Spleen (tissue), 11 donors: ENCODE results near the gene OR6F1. TPM values are rescaled to one million over a fixed set of nuclear protein-coding genes. Genes with fewer than 3 reads are reported as not detected.

Source experiments
- DNase-seq: peaks from one replicate; pipeline ENCODE4 v3.0.0-alpha.2; 2020
- H3K27ac ChIP-seq, 8 donors: fragments of 200-600 bp; sonication (generic) in 7 of 8; 1 replicate in 4 of 8; 2 replicates in 4 of 8; pipeline versions ENCODE4 v1.5.0 to v1.8.0; 2016 to 2021; ENCODE audit warnings: inconsistent platforms in 4 of 8, mild to moderate bottlenecking in 4 of 8, moderate library complexity in 1 of 8
- H3K27me3 ChIP-seq, 7 donors: fragments of 200-600 bp; sonication (generic) in 6 of 7; replicated peaks in 1 of 7; 1 replicate in 4 of 7; 2 replicates in 3 of 7; pipeline versions ENCODE4 v1.5.0 to v1.8.0; 2016 to 2021; ENCODE audit warnings: inconsistent platforms in 3 of 7, mild to moderate bottlenecking in 1 of 7
- H3K36me3 ChIP-seq, 6 donors: fragments of 200-600 bp; sonication (generic) in 5 of 6; 1 replicate in 4 of 6; 2 replicates in 2 of 6; pipeline versions ENCODE4 v1.5.0 to v1.8.0; 2016 to 2021; ENCODE audit warnings: inconsistent platforms in 2 of 6
- H3K4me1 ChIP-seq, 6 donors: fragments of 200-600 bp; sonication (generic) in 5 of 6; 1 replicate in 3 of 6; 2 replicates in 3 of 6; pipeline versions ENCODE4 v1.5.0 to v1.8.0; 2016 to 2021; ENCODE audit warnings: inconsistent platforms in 3 of 6
- H3K4me3 ChIP-seq, 8 donors: fragments of 200-600 bp; sonication (generic) in 7 of 8; 1 replicate in 4 of 8; 2 replicates in 4 of 8; pipeline versions ENCODE4 v1.5.0 to v1.8.0; 2016 to 2021; ENCODE audit warnings: inconsistent platforms in 4 of 8, mild to moderate bottlenecking in 4 of 8, moderate library complexity in 2 of 8
- H3K9me3 ChIP-seq, 8 donors: fragments of 200-600 bp; sonication (generic) in 7 of 8; 1 replicate in 4 of 8; 2 replicates in 4 of 8; pipeline versions ENCODE4 v1.5.0 to v1.8.0; 2016 to 2021; ENCODE audit warnings: inconsistent platforms in 4 of 8
- CTCF ChIP-seq, 11 experiments: fragments of 200-600 bp in 7 of 11; fragments of 450-650 bp in 4 of 11; sonication (generic) in 4 of 11; IDR thresholded peaks in 8 of 11; conservative IDR thresholded peaks in 3 of 11; 1 replicate in 7 of 11; 2 replicates in 4 of 11; pipeline versions ENCODE4 v1.4.0 to v1.8.0; 2016 to 2021; ENCODE audit warnings: antibody characterized with exemption in 11 of 11, inconsistent platforms in 4 of 11, mild to moderate bottlenecking in 1 of 11
- POLR2A ChIP-seq, 3 donors: fragments of 450-650 bp; IDR thresholded peaks; one replicate each; pipeline ENCODE4 v1.5.1; 2017; ENCODE audit warnings: antibody characterized with exemption in 3 of 3, mild to moderate bottlenecking in 1 of 3
- POLR2AphosphoS5 ChIP-seq, 3 donors: sonication (generic); formaldehyde crosslinking; IDR thresholded peaks; one replicate each; pipeline ENCODE4 v1.5.1; 2017; ENCODE audit warnings: antibody characterized with exemption in 3 of 3
- whole genome bisulfite sequencing, 5 donors: extraction: QIAGEN DNeasy Blood & Tissue Kit in 3 of 5; methylation state at CpG; one replicate each; pipeline versions ENCODE4 v1.1.5 to v1.1.7; 2013 to 2018; 5-methylcytosine and 5-hydroxymethylcytosine counted together
- intact Hi-C: fragments of 100-400 bp; cut with DNase I; formaldehyde crosslinking; loops from one replicate; pipeline ENCODE4 v1.15.0; 2023; ENCODE audit warnings: low total_unique reads
- polyA plus RNA-seq, 3 donors: library from polyadenylated mRNA; stranded (reverse); fragments of 200-250 nt; gene quantifications; one replicate each; pipeline ENCODE4 v1.2.1, GENCODE V29; 2013
- total RNA-seq, 7 donors: library from RNA; depleted of rRNA in 3 of 7; stranded (reverse); fragments of >200 nt in 3 of 7; fragmentation: NEBNext Ultra II Directional in 4 of 7; extraction: Animal tissue kit (Norgen Biotek cat#: 25700) in 4 of 7; gene quantifications; one replicate each; pipeline versions ENCODE4 v1.1.0 to v1.2.1, GENCODE V29; 2016 to 2021
- donor health status: healthy with polysubstance abuse.
- donor health status: DM: no; HTN: no; CAD: no; lungs with moderate emphysema.
- donor health status: DM: no; HTN: no; CAD: no.
- donor health status: Bipolar disorder and iron deficiency.
- donor health status: healthy.
- donor health status: DM: no; HTN: no; CAD: no.
- donor health status: DM: yes; HTN: yes; CAD: no.

The OR6F1 gene
- total and polyA plus RNA-seq, 10 donors: not detected

GRCh38 chr1:247701338-247701737 lies 15.1 kb downstream of the OR6F1 start:
- no peak for DNase-seq
- H3K4me3 ChIP-seq: no peak overlapping the region
- H3K27me3 ChIP-seq: no peaks in the 10 kb centered on the region
- intact Hi-C loops: no loop called here
- no peaks in the 10 kb centered on the region for H3K4me1 ChIP-seq
- no peak overlapping the region for H3K27ac ChIP-seq
- 7 to 27% (median 16%) methylated on average over 1 of the region's 1 CpG for WGBS, 5 donors
- no peaks in the 10 kb centered on the region for H3K36me3 ChIP-seq
- peaks cover 0 to 8% (median 0%) of the 10 kb centered on the region in 8 donors for H3K9me3 ChIP-seq
- TF ChIP-seq POLR2A (IDR thresholded peaks at IDR 0.05) (no peak), CTCF (IDR thresholded peaks at IDR 0.05 in 8 of 11, conservative IDR thresholded peaks at IDR 0.05 in 3 of 11) (no peak), POLR2AphosphoS5 (IDR thresholded peaks at IDR 0.05) (no peak)

GRCh38 chr1:247681288-247681897 lies 35.1 kb downstream of the OR6F1 start:
- Histone ChIP-seq H3K36me3 (no peaks in the 10 kb centered on the region), H3K4me1 (no peaks in the 10 kb centered on the region), H3K27me3 (no peaks in the 10 kb centered on the region), H3K9me3 (no peaks in the 10 kb centered on the region), H3K4me3 (no peak overlapping the region), H3K27ac (no peak overlapping the region)
- intact Hi-C loops: no loop called here
- 33 to 40% (median 36%) methylated on average over 7 of the region's 7 CpGs for WGBS, 5 donors
- no peak for DNase-seq
- peak in 9 of 11 experiments; percentile 28 to 78 (median 68) for TF ChIP-seq CTCF (IDR thresholded peaks at IDR 0.05 in 8 of 11, conservative IDR thresholded peaks at IDR 0.05 in 3 of 11)
- no peak for TF ChIP-seq POLR2AphosphoS5 (IDR thresholded peaks at IDR 0.05)

- Histone ChIP-seq H3K27ac (no peak overlapping the region), H3K4me3 (no peak overlapping the region), H3K27me3 (no peaks in the 10 kb centered on the region), H3K4me1 (no peaks in the 10 kb centered on the region), H3K9me3 (no peaks in the 10 kb centered on the region), H3K36me3 (no peaks in the 10 kb centered on the region)
- no peak for TF ChIP-seq CTCF (IDR thresholded peaks at IDR 0.05 in 8 of 11, conservative IDR thresholded peaks at IDR 0.05 in 3 of 11)
- TF ChIP-seq POLR2AphosphoS5 (IDR thresholded peaks at IDR 0.05): no peak
- no peak for TF ChIP-seq POLR2A (IDR thresholded peaks at IDR 0.05)
- intact Hi-C loops: no loop called here
- no peak for DNase-seq
- WGBS, 5 donors: 80 to 91% (median 86%) methylated on average over 4 of the region's 4 CpGs
Observed at GRCh38 chr1:247680171-247680570, 36.3 kb downstream of the OR6F1 start.

GRCh38 chr1:247679639-247680038 lies 36.8 kb downstream of the OR6F1 start, which contains the start of gene OR13G1:
Gene OR13G1 (minus strand): TSS chr1:247679739. CDS start chr1:247673041, 6,698 bp downstream.
- DNase-seq: no peak
- WGBS, 5 donors: 76 to 95% (median 84%) methylated on average over 1 of the region's 1 CpG
- Histone ChIP-seq H3K4me1 (no peaks in the 10 kb centered on the region), H3K4me3 (no peak within 1 kb of the TSS), H3K27me3 (no peaks in the 10 kb centered on the region), H3K36me3 (no peaks in the 10 kb centered on the region), H3K27ac (no peak within 1 kb of the TSS), H3K9me3 (no peaks in the 10 kb centered on the region)
- intact Hi-C loops: no loop called here
- no peak for TF ChIP-seq POLR2AphosphoS5 (IDR thresholded peaks at IDR 0.05)
- no peak for TF ChIP-seq CTCF (IDR thresholded peaks at IDR 0.05 in 8 of 11, conservative IDR thresholded peaks at IDR 0.05 in 3 of 11)
- no peak for TF ChIP-seq POLR2A (IDR thresholded peaks at IDR 0.05)
